ENCODE measurements around the gene SNX5. TPM values are rescaled to one million over a fixed set of nuclear protein-coding genes. Genes with fewer than 3 reads are reported as not detected.
A peak's percentile ranks its signal among the peaks of the same experiment; 100 is the strongest.

The SNX5 gene
- total RNA-seq, 4 donors from 2014 or later: 247 to 346 (median 270) TPM

DNA sequence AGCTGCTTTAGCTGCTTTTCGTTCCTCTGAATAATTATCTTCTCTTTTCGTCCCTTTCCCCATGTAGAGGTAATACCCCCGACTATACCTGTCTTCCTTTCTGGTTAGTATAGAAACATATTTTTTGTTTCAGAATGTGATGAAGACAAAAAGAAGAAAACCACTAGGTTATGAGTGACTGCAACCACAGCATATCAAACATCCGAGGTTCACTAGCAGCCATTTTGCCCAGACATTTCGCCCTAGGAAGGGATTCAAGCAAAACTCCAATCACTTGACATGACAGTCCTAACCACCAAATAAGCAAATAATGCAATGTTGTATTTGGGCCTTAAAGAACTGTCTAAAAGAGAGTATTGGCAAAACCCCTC lies 9.4 kb downstream of the SNX5 start:
- intact Hi-C loops (cut with DNase I): no loop called here

GRCh38 chr20:17958373-17959256 lies 10.0 kb downstream of the SNX5 start:
- intact Hi-C loops (cut with DNase I): no loop called here
- DNase-seq: no peak
- Histone ChIP-seq H3K4me3 (replicated peaks in 1 of 3) (no peak overlapping the region), H3K4me1 (peaks cover 76 to 88% of the 10 kb centered on the region in 2 donors), H3K27me3 (no peaks in the 10 kb centered on the region), H3K36me3 (peaks cover 7 to 11% of the 10 kb centered on the region in 2 donors), H3K27ac (peak overlapping the region; percentile 87 to 99 (median 99)), H3K9me3 (no peaks in the 10 kb centered on the region)
- TF ChIP-seq POLR2A (IDR thresholded peaks at IDR 0.05): no peak
- TF ChIP-seq, protein P1, sequence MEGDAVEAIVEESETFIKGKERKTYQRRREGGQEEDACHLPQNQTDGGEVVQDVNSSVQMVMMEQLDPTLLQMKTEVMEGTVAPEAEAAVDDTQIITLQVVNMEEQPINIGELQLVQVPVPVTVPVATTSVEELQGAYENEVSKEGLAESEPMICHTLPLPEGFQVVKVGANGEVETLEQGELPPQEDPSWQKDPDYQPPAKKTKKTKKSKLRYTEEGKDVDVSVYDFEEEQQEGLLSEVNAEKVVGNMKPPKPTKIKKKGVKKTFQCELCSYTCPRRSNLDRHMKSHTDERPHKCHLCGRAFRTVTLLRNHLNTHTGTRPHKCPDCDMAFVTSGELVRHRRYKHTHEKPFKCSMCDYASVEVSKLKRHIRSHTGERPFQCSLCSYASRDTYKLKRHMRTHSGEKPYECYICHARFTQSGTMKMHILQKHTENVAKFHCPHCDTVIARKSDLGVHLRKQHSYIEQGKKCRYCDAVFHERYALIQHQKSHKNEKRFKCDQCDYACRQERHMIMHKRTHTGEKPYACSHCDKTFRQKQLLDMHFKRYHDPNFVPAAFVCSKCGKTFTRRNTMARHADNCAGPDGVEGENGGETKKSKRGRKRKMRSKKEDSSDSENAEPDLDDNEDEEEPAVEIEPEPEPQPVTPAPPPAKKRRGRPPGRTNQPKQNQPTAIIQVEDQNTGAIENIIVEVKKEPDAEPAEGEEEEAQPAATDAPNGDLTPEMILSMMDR (IDR thresholded peaks at IDR 0.05): peak in 4 of 6 experiments; percentile 19 to 44 (median 37)
- WGBS, 2 donors: 39 to 50% methylated on average over 5 of the region's 5 CpGs

More for the DNA sequence above, 9.4 kb downstream of the SNX5 start:
- peak overlapping the region; percentile 87 to 99 (median 99) for H3K27ac ChIP-seq
- H3K4me3 ChIP-seq (replicated peaks in 1 of 3): no peak overlapping the region
- no peaks in the 10 kb centered on the region for H3K27me3 ChIP-seq
- WGBS, 2 donors: 48 to 56% methylated on average over 5 of the region's 5 CpGs
- DNase-seq: no peak
- TF ChIP-seq POLR2A (IDR thresholded peaks at IDR 0.05): no peak
- TF ChIP-seq, protein P1 (IDR thresholded peaks at IDR 0.05): no peak
- H3K9me3 ChIP-seq: no peaks in the 10 kb centered on the region
- peaks cover under 1 to 7% of the 10 kb centered on the region in 2 donors for H3K36me3 ChIP-seq
- H3K4me1 ChIP-seq: peaks cover 81 to 91% of the 10 kb centered on the region in 2 donors

DNA sequence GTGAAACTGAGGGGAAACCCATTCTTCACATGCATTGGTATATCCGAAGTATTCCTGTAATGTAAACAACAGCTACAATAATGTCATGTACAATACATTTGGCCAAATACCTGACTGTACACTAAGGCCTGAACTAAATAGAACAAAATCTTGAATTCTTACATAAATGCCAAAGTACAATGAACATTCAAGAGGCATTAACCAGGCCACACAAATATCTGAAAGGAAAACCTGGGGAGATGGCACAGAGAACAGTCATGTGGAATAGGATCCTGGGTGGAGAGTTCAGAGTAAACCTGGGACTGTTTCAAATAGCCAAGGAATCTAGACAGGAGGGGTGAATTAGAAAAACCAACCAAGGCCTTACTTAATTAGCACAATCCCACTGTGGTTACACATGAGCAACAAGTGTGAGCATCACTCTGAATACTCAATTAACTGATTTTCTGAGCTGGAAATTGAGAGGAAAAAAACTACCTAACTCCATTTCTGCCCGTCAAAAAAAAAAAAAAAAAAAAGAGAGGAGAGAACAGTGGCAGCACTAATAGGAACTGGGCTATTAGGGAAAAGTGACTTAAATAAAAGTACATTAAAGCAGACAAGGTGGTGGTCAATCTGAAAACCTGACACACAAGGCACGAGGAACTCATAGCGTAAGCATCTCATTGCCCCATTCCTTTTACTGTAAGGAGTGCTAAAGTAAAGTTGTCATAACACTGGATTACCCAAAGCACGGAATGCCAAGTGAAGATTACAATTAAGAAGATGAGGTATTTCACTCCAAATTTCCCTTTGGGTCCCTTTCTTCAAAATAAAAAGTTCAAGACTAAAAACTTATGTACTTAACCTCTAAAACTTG lies 10.9 kb downstream of the SNX5 start:
- TF ChIP-seq, protein P1 (IDR thresholded peaks at IDR 0.05): no peak
- no peak for TF ChIP-seq POLR2A (IDR thresholded peaks at IDR 0.05)
- intact Hi-C loops (cut with DNase I): no loop called here
- H3K9me3 ChIP-seq: no peaks in the 10 kb centered on the region
- H3K4me1 ChIP-seq: peaks cover 73 to 87% of the 10 kb centered on the region in 2 donors
- H3K4me3 ChIP-seq (replicated peaks in 1 of 3): no peak overlapping the region
- peak overlapping the region; percentile 87 to 99 (median 99) for H3K27ac ChIP-seq
- peaks cover 11 to 12% of the 10 kb centered on the region in 2 donors for H3K36me3 ChIP-seq
- 50 to 51% methylated on average over 5 of the region's 5 CpGs for WGBS, 2 donors
- no peak for DNase-seq
- no peaks in the 10 kb centered on the region for H3K27me3 ChIP-seq

GRCh38 chr20:17956099-17956685 lies 12.4 kb downstream of the SNX5 start:
- peaks cover 19 to 28% of the 10 kb centered on the region in 2 donors for H3K36me3 ChIP-seq
- TF ChIP-seq, protein P1 (IDR thresholded peaks at IDR 0.05): no peak
- TF ChIP-seq POLR2A (IDR thresholded peaks at IDR 0.05): no peak
- DNase-seq: peak; percentile 67
- intact Hi-C loops (cut with DNase I): no loop called here
- peak overlapping the region; percentile 87 to 99 (median 99) for H3K27ac ChIP-seq
- no peaks in the 10 kb centered on the region for H3K27me3 ChIP-seq
- H3K4me3 ChIP-seq (replicated peaks in 1 of 3): no peak overlapping the region
- WGBS, 2 donors: 21 to 28% methylated on average over 8 of the region's 8 CpGs
- peaks cover 61 to 75% of the 10 kb centered on the region in 2 donors for H3K4me1 ChIP-seq
- no peaks in the 10 kb centered on the region for H3K9me3 ChIP-seq
